ENCODE measurements around the gene PSD4.
"Not testable (repeated sequence)": the region's sequence is repeated elsewhere in the genome, so short reads cannot be mapped to it uniquely, and the experiment has no call there.

The PSD4 gene

DNA sequence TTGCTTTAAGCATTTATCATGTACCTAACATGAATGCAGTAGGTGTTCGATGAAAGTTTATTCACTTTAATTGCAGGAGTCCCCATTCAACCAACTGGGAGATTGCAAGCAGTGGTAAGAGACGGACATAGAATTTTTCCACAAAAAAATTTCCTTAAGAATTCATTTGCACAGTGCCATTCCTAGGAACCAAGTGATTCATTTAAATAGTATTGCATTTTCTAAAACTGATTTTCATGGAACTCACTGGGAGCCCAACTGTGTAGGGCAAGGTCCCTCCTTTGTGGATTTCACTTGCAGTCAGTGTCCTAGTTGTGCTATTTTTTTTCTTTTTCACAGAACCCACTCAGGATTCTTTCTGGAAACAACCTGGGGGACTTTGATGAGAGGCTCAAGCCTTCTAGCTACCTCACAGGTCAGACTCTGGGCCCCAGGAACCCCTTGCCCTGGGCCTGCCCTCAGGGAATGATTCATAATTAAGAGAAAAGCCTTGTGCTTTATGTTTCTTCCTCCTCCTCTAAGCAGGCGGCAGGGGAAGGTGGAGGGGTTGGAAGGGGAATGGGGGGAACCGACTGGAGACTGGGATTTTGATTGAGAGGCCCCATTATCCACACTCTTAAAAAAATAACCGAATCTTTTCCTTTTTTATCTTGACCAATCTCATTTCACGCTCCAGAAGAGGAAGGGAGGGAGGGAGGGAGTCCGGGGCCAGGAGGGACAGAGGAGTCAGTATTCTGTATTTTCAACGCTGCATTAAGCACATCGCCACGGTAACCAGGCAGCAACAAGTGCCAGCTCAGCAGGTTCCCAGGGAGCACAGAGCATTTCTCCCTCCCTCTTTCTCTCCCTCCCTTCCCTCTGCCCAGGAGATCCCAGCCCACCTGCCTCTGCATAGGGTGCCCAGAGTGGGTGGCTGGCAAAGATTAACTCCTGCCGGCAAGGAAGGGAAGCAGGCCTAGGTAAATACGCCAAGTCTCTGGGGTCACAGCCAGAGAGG, 51.8 kb downstream of the PSD4 start:
- DNase-seq: no peak

DNA sequence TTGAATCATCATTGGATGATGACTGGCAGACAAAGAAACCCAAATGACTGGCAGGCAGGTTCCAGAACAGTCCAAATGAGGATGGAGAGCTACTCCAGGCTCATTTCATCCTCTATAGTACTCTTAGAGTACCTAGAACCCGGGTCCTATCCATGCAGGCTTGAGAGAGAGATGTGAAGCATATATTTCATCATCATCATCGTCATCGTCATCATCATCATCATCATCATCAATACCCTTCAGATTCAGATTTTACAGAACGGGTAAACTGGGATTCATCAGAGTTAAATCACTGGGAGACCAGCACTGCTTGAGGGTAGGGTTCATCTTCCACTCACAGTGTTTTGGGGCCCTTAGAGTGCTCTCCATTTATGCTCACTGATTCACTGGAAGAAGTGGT, 52.7 kb downstream of the PSD4 start:
- DNase-seq: no peak

DNA sequence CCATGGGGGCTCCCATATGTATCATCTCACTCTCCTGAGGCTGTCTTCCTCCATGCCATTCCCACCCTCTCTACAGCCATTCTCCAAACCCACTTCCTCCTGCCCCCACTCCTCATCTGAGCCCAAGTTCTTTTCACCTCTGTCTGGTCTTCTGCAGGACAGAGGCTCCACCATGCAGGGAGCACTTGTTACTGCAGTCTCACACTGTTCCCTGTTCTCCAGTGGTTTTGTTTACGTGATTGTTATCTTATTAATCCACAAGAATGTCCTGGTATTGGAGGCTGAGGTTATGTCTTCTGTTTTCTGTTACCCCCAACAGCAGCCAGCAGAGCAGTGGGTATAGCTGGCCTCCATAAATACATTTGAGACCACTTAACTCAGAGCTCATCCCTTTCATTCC, 53.5 kb downstream of the PSD4 start:
- no peak for DNase-seq

- no peak for DNase-seq
These were observed 53.9 kb downstream of the PSD4 start for GRCh38 chr2:113227698-113228097.

DNA sequence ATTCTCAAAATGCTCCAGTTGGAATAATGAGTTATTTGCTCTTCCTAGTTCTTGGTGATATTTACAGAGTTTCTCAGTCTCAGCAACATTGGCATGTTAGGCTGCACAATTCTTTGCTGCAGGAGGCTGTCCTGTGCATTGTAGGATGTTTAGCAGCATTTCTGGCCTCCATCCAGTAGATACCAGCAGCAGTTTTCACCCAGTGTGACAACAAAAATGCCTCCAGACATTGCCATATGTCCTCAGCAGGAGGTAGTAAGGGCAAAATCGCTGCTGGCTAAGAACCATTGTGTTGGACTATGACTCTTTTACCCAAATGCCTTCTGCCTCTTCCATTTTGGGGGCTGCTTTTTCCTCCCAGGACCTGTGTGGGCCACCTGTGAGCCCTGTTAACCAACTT, 54.6 kb downstream of the PSD4 start:
- no peak for DNase-seq

- no peak for DNase-seq
These were observed 55.4 kb downstream of the PSD4 start for GRCh38 chr2:113228991-113229716.

- no peak for DNase-seq
These were observed 56.0 kb downstream of the PSD4 start for GRCh38 chr2:113229795-113230194.

- DNase-seq: no peak
These were observed 56.8 kb downstream of the PSD4 start for GRCh38 chr2:113230531-113230930.

- no peak for DNase-seq
These were observed 57.3 kb downstream of the PSD4 start for GRCh38 chr2:113231064-113231463.

DNA sequence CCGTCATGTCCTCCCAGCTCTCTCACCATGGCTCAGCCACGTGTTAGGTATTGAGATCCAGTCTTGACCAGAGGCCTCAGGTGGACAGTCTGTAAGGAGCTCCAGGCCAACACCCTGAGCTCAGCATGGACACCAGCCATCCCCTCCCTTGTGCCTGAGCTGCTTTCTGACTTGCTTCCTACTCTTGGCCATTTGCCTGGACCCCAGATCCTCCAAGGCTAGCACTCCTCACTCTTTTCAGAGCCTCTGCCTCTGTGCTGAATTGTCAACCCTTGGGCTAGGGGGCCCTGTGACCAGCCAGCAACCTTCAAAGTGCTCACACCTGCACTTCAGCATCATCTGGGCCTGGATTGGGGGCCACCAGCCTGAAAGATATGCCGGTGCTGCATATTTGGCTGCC, 58.4 kb downstream of the PSD4 start:
- DNase-seq: no peak

DNA sequence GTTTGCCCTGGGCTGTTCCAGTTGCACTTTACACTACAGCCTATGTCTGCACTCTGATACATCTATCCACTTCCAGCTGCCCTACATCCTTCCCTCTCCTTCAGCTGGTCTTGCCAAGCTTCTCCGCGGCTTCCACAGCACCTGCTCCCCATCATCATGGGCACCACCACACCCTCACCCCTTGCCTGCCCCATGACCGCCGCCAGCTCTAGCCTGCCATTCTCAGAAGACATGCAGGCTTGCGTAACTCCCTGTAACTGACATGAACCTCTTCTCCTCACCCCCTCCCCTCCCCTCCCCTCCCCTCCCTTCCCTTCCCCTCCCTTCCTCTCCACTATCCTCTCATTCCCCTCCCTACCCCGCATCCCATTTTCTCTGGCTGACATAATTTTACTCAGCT, 59.0 kb downstream of the PSD4 start:
- no peak for DNase-seq

- DNase-seq: no peak
These were observed 60.1 kb downstream of the PSD4 start for GRCh38 chr2:113233593-113234550.

DNA sequence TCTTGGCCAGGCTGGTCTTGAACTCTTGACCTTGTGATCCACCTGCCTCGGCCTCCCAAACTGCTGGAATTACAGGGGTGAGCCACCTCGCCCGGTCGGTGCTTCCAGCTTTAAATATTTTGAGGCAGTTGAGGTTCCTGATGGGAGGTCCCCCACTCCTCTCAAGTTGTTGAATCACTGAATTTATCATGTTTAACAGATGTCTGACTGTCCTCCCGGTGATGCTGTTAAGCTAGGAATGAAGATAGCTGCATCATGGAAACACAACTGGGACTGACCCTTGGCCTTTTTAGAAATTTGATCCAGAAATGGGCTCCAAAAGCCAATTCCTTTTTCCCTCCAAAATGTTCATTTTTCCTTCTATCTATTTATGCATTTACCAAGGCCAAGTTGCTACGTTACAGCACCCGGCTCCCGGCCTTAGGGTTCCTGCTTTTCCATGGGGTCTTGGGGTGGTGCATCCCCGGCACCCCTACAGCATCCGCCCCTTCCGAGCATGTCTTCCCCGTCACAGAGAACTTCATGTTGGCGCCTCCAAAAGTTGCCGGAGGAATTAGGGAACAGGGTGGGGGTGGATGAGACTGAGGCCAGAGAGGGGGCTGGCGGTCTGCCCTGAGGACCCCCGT, 61.1 kb downstream of the PSD4 start:
- no peak for DNase-seq

GRCh38 chr2:113235347-113236226, 61.8 kb downstream of the PSD4 start:
- DNase-seq: not testable (repeated sequence)

DNA sequence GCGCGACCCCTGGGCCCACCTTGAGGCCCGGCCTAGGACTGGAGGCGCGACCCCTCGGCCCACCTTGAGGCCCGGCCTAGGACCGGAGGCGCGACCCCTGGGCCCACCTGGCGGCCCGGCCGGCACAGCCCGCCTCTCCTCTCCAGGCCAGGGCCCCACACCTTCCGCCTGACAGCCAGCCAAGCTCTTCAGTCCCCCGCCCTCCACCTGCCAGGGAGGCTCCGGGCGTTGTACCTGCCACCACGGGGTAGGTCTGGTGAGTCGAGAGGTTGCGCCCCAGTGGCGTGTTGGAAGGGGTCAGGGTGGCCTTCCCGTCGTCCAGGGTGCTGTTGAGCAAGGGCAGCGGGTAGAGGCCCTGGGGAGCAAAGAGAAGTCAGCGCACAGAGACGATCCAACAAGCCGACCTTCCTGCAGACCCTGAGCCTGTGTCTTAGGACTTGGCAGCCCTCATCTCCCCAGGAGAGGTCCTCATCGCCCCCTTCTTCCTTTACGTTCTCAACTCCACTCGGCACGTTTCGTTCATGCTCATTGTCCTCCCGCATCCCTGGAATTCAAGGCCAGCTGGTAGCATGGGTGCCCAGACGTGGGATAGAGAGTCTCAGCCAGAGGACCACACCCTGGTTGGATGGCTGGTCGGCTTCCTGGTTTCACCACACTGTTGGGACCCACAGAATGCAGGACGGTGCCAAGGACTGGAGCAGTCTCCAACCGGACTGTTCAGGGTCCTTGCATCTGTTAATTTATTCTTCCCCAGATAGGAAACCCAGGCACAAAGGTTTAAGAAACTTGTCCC, 62.8 kb downstream of the PSD4 start:
- DNase-seq: no peak

- no peak for DNase-seq
These were observed 63.9 kb downstream of the PSD4 start for GRCh38 chr2:113237604-113238160.

GRCh38 chr2:113238871-113239839, 65.4 kb downstream of the PSD4 start:
- no peak for DNase-seq

DNA sequence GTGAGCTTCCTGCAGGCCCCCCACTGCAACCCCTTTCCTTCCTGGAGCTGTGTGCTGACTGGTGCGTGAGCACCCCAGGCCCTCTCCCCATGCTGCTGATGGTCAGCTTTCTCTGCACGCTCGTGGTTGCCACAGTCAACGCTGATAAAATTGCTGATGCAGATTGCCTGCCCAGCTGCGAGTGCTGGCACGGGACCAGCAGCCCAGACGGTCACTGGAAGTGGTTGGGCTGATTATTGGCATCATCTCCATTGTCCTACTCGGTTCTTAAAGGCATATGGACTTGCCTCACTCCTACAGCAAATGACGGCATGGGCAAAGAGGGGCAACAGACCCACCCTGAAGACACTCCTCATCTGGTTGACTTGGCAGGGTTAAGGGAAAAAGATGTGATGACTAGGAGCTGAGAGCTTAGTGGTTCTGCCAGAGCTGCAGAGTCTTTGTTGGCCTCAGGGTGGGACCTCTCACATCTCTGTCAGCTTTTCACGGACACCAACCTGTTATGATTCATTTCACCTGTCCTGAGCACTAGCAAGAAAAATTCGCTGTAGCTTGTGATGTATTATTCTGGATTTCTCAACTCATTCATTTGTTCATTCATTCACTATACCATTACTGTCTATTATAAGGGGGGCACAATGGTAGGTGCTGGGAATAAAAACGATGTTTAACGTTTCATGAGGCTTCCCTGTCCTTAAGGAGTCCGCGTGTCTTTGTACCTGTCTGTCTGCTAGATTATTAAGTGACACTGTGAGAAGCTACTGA, 66.6 kb downstream of the PSD4 start:
- DNase-seq: no peak

Measured in T-helper 9 cell (primary cell).